Upper lobe of left lung (tissue), 4 donors: ENCODE data around the gene HSPB6.

Experiments
- POLR2A ChIP-seq, 4 donors: fragments of 450-650 bp; IDR thresholded peaks; one replicate each; pipeline ENCODE4 v1.5.1; 2016 to 2017; ENCODE audit warnings: antibody characterized with exemption in 4 of 4, mild to moderate bottlenecking in 2 of 4
- TF ChIP-seq, protein P1 (sequence below), 6 experiments: fragments of 450-650 bp in 4 of 6; fragments of 200-600 bp in 2 of 6; sonication (generic) in 2 of 6; IDR thresholded peaks; one replicate each; pipeline ENCODE4 v1.5.1; 2016 to 2019; ENCODE audit warnings: antibody characterized with exemption in 6 of 6

DNA sequence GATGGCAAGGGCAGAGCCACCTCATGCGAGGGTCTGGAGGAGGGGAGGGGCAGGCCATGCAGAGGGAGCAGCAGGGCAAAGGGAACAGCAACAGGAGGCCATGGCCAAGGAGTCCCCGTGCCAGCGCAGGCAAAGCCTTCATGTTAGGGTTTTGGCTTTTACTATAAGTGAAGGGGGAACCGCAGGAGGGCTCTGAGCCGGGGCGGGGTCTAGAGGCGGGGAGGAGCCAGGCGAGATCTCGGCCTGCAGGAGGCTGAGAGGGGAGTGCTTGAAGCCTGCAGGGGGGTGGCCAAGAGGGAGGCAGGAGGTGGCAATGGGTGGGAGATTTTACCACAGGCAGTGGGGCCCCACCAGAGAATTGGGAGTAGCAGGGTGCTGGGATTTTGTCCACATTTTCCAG lies 24.8 kb upstream of the HSPB6 start:
- no peak for TF ChIP-seq POLR2A (IDR thresholded peaks at IDR 0.05)
- TF ChIP-seq, protein P1, sequence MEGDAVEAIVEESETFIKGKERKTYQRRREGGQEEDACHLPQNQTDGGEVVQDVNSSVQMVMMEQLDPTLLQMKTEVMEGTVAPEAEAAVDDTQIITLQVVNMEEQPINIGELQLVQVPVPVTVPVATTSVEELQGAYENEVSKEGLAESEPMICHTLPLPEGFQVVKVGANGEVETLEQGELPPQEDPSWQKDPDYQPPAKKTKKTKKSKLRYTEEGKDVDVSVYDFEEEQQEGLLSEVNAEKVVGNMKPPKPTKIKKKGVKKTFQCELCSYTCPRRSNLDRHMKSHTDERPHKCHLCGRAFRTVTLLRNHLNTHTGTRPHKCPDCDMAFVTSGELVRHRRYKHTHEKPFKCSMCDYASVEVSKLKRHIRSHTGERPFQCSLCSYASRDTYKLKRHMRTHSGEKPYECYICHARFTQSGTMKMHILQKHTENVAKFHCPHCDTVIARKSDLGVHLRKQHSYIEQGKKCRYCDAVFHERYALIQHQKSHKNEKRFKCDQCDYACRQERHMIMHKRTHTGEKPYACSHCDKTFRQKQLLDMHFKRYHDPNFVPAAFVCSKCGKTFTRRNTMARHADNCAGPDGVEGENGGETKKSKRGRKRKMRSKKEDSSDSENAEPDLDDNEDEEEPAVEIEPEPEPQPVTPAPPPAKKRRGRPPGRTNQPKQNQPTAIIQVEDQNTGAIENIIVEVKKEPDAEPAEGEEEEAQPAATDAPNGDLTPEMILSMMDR (IDR thresholded peaks at IDR 0.05): no peak
